ENCODE results near the gene PBX4.

Gene PBX4

GRCh38 chr19:19532806-19533701 is 85.4 kb downstream of the PBX4 start:
- TF ChIP-seq ZFX (IDR thresholded peaks at IDR 0.05; ENCODE audit: borderline replicate concordance): no peak
- TF ChIP-seq, protein P1, sequence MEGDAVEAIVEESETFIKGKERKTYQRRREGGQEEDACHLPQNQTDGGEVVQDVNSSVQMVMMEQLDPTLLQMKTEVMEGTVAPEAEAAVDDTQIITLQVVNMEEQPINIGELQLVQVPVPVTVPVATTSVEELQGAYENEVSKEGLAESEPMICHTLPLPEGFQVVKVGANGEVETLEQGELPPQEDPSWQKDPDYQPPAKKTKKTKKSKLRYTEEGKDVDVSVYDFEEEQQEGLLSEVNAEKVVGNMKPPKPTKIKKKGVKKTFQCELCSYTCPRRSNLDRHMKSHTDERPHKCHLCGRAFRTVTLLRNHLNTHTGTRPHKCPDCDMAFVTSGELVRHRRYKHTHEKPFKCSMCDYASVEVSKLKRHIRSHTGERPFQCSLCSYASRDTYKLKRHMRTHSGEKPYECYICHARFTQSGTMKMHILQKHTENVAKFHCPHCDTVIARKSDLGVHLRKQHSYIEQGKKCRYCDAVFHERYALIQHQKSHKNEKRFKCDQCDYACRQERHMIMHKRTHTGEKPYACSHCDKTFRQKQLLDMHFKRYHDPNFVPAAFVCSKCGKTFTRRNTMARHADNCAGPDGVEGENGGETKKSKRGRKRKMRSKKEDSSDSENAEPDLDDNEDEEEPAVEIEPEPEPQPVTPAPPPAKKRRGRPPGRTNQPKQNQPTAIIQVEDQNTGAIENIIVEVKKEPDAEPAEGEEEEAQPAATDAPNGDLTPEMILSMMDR (IDR thresholded peaks at IDR 0.05): no peak
- H3K27ac ChIP-seq: 0 out of 2 replicates have a peak overlapping the region, but pooled peaks have one; percentile 29

DNA sequence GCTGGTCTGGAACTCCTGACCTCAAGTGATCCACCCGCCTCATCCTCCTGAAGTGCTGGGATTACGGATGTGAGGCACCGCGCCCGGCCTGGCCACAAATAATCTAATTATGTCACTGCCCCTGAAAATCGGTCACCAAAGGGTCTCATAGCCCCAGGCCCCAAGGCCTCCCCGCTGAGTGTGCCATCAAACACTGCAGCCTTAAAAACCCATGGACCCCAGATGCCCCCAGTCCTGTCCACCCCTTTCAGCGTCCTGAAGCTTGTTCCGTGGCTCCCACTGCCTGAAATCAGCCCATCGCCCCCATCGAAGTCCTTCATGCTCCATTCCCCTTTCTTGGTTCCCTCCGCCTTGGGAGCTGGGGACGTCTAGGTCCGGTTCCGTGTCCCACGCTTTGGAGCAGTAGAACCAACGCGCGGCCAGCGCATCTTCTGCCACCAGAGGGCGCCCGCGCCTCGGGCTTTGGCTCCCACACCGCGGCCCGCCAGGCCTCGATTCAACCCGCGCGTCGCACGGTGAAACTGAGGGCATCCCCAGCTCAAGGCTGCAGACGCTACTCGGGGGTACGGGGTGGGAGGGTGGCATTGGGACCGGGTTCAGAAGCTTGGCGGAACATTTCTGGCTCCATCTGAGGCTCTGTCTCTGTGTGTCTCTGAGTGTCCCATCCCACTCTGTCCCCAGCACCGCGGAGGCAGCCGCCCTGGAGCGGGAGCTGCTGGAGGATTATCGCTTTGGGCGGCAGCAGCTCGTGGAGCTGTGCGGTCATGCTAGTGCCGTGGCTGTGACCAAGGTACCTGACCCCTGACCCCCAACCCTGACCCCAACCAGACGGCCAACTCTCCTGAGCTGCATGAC is 86.3 kb downstream of the PBX4 start:
- TF ChIP-seq ZFX (IDR thresholded peaks at IDR 0.05; ENCODE audit: borderline replicate concordance): no peak
- TF ChIP-seq, protein P1 (IDR thresholded peaks at IDR 0.05): peak; percentile 97
- H3K27ac ChIP-seq: no peak overlapping the region

- TF ChIP-seq ZFX (IDR thresholded peaks at IDR 0.05; ENCODE audit: borderline replicate concordance): no peak
- TF ChIP-seq, protein P1 (IDR thresholded peaks at IDR 0.05): no peak
- no peak overlapping the region for H3K27ac ChIP-seq
Measured at GRCh38 chr19:19530889-19531288, 87.6 kb downstream of the PBX4 start.

DNA sequence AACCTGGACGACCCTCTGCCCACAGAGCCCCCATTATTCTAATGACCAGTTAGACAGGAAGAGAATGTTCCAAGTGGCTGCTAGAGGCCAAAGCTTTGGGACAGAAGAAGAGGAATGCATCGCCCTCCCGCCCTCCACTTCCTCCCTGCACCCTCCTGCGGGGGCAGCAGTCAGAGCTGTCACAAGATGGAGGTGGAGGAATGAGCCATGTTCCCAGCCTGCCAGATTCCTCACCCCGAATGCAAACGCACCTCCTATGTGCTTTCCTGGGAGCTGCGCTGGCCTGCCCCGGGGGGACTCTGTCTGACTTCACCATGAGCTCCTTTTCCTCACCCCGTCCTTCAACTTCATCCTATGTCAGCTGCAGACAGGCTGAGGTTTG is 88.1 kb downstream of the PBX4 start:
- no peak overlapping the region for H3K27ac ChIP-seq
- no peak for TF ChIP-seq ZFX (IDR thresholded peaks at IDR 0.05; ENCODE audit: borderline replicate concordance)
- TF ChIP-seq, protein P1 (IDR thresholded peaks at IDR 0.05): no peak

- H3K27ac ChIP-seq: no peak overlapping the region
- TF ChIP-seq, protein P1 (IDR thresholded peaks at IDR 0.05): no peak
- no peak for TF ChIP-seq ZFX (IDR thresholded peaks at IDR 0.05; ENCODE audit: borderline replicate concordance)
Measured at GRCh38 chr19:19529783-19530422, 88.6 kb downstream of the PBX4 start.

DNA sequence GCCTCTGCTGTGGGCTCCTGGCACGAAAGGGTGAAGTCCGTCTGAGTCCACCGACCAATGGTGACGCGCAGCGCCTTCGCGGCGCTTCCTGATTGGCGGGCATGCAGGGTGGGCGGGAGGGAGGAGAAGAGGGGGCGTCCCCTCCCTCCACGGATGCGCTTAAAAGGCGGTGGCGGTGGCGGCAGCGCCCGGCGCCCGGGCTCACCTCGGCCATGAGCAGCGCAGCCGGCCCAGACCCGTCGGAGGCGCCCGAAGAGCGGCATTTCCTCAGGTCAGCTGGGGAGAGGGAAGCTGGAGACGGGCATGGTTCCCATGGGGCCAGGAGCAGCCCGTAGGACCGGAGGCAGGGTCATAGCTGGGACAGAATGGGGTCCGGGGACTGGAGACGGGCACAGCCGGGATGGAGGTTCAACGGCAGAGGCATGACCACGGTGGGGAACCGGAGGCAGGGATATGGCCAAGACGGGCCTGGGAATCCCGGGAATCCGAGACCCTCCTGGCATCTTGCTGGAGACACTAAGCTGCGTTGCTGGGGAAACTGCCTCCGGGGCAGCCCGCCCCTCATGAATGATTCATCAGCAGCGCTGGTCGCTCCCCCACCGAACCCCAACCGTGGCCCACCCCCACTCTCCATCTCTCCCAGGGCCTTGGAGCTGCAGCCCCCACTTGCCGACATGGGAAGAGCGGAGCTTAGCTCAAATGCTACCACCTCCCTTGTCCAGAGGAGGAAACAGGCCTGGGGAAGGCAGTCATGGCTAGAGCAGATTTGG is 89.6 kb downstream of the PBX4 start, which contains the start of gene YJEFN3:
Gene YJEFN3, plus strand, starts transcription at position 191 of the 770 bp plus-strand sequence. Its CDS starts 22 bp downstream, at position 213.
- TF ChIP-seq, protein P1 (IDR thresholded peaks at IDR 0.05): no peak
- TF ChIP-seq ZFX (IDR thresholded peaks at IDR 0.05; ENCODE audit: borderline replicate concordance): no peak
- no peak within 1 kb of the TSS for H3K27ac ChIP-seq
